ENCODE data around the gene JUNB.

Gene JUNB

DNA sequence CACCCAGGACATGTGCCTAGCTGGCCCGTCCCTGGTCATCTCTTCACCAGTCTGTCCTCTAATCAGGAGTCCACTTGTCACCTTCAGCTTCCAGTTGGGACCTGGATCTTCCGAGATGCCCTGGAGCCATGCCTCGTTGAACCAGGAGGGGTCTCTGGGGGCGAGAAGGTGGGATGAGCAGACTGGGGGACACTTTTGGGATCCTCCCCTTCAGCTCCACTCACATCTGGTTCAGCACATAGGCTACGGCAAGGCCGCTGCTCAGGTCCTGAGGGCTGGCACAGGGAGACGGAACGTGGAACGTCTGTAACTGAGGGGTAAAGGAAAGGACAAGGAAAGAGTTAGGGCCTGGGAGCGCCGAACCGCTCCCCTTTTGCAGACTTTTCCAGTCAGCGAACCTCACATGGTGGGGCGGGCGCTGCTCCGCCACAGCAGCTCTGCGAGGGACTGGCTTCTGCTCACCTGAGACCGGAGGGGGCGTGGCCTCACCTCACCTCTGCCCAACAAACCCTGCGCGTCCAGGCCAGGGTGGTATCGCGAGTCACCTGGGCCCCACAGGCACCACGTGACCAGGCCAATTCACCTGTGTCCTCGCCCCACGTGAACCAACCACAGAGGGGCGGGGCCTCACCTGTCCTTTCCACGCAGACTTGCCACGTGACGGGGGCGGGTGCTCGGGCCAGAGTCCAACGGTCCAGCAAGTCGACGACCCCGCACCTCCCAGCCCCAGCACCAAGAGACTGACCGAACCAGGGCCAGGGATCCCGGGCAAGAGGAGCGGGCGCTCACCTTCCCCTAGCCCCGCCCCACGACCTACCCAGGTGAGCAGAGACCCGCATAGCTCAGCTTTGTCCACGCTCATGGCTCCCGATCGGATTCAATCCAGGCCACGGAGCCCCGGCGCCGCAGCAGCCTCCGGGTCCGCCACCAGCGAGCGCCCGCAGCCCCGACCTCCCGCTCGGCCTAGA, 16.4 kb upstream of the JUNB start, which contains the start of gene HOOK2:
Gene HOOK2 (minus strand): TSS at position 965 of the 968 bp plus-strand sequence. CDS start 103 bp downstream, at position 862.
- DNase-seq: no peak

DNA sequence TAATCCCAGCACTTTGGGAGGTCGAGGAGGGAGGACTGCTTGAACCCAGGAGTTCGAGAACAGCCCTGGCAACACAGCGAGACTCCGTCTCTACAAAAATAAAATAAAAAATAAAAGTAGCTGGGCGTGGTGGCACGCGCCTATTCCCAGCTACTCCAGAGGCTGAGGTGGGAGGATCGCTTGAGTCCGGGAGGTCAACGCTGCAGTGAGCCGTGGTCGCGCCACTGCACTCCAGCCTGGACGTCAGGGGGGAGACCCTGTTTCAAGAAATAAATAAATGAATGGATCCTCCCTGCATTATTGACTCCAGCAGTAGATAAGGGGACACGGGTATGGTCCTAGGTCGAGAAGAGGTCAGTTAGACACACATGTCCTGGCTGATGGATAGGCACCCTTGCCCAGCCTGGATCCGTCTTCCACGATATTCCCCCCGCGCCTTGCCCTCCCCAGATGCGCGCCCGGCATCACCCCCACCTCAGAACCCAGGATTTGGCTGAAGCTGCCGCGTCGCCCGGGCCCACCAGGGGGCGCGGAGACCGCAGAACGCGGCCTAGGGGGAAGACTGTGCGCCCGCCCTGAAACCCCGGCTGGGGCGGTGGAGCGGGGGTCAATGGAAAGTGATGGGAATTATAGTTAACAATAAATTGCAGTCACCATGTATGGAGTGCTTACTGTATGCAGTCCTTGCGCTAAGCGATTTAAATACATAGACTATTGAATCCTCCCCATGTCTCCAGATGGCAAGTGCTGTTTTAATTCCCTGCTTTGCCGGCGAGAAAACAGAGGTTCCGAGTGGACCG, 13.9 kb upstream of the JUNB start:
- DNase-seq: peak; percentile 57

DNA sequence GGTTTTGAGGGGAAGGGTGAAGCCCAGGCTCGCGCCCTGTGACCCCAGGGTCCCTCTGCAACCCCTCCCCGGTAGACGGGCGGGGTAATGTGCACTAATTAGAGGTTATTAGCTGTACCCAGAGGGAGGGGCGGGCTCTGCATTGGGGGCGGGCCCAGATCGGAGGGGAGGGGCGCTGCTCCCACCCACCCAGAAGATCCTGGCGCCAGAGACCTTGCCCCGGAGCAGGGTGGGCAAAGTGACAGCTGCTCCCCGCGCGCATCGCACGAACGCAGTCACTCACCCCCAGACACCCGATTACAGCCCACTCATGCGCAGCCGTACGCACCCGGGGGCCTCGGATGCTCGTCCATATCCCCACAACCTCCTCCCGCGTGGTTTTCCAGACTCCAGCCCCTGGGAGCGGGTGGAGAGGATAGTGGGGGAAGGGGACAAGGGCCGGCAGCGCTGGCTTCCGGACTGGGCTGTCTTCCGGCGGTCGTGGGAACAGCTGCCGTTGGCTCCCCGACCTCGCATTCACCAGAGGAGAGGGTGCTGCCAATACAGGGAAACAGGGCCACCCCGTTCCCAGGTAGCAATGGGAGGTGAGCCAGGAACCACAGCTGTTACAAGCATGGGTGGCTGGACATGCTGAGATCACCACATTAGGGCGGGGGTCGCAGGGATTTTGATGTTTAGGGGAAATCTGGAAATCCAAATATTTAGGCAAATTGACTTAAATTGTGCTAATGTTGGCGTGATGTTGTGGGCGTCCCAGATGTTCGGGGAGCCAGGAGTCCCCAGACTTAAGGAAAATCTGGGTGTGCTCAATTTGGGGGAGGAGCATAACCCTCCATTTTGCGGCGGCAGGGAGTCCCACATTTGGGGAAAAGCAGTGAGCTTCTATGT, 13.0 kb upstream of the JUNB start:
- DNase-seq: peak; percentile 67

DNA sequence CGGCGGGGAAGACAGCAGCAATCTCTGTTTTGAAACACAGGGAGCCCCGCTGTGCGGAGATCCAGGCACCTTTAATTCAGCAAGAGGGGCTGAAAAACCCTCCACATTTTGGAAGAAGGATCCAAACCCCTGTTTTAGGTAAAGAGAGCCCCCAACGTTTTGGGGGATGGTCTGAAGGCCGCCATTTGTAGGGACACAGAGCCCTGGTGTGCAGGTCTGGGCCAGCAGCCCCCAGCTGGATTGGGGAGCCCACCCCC, 12.5 kb upstream of the JUNB start:
- no peak for DNase-seq

DNA sequence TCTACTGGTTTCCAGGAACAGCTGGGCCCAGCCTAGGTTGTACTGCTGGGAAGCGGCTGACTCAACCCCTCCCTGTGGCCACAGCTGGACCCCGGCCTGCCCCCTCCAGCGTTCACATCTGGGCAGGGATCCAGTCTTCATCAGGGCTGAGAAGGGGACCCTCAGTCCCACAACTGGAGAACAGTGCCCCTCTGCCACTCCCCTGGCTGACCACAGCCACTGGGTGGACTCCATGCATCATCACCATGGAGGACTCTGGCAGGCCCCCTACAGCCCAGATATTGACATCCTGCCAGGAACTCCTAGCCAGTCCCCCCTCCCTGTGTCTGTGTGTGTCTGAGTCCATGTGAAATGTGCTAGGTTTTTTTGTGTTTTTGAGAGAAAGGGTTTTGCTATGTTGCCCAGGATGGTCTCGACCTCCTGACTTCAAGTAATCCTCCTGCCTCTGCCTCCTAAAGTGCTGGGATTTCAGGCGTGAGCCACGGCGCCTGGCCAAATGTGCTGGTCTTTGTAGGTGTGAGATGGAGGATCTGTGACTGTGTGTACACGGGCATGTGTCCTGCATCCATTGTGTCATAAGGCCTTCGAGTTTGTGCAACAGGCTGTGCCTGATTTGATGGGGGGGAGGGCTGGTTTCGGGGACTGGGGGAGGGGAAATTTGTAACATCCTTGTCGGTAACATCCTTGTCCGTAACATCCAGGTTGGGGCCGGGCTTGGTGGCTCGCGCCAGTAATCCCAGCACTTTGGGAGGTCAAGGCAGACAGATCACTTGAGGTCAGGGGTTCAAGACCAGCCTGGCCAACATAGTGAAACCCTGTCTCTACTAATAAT, 11.9 kb upstream of the JUNB start:
- DNase-seq: peak; percentile 30

DNA sequence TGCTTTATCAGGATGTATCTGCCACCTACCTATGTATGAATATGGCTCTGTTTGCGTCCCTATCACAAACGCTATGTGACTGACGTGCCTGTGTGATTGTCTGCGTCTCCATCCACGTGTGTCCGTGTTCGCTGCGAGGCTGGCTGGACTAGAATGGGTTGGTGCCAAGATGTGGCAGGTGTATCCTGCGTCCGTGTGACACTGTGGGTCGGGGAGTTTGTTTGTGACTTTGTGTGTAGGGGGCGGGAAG, 9.2 kb upstream of the JUNB start:
- no peak for DNase-seq

DNA sequence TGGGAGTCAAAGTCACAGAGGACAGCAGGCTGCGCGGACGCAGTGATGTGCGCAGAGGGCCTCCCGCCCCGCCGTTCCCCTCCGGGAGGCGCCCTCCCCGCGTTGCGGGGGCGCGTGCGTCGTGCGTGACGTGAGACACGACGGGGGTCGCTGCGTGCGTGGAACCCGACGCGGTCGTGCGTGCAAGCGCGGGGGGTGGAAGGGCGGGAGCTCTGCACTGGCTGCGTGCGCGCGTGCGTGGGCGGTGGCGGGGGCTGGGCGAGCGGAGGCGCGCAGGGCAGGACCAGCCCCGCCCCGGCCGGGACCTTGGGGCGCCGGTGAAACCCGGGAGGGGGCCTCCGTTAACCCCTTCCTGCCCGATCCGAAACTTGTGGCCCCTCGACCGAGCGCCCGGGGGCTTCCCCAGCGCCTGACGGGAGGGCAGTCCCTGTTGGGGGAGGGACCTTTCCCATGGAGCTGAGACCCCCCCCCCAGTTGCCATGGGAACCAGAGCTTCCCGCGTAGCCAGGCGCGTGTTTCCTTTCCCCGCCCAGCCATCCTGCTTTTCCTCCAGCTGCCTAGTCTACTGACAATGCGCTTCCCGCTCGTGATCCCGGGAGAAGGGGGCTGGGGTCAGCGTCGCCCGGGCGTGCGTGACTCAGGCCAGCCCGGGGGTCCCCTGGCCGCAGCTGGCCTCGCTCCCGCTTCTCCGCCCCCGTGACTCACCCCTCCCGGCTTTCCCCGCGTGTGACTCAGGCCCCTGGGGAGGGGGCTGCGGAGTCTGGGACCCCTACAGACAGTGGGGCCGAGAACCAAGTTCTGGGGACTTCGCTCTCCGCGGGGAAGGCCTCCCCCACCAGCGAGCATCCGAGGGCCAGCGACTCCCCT, 8.6 kb upstream of the JUNB start:
- DNase-seq: no peak

DNA sequence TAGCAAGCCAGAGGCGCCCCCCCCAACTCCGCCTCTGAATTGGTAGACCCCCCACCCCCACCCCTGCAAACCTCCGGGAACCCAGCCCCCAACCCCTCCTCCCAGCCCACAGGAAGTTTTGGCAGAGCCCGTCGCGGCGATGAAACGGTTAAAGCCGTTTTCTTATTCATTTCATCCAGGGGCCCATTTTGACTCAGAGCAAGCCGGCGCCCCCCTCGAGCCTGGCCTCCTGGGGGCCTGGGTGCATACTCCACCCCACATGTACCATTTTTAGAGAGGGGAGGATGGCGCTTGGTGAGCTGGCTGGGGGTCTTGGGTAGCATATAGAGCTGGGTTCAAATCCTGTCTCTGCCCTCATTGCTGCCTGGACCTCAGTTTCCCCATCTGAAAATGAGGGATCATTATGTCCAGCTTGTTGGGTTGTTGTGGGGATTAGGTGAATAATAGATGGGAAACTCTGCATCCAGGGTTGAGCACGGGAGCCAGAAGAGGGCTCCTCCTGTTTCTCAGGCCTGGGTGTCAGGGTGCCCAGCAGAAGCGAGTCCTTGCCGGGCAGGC, 7.9 kb upstream of the JUNB start:
- no peak for DNase-seq

DNA sequence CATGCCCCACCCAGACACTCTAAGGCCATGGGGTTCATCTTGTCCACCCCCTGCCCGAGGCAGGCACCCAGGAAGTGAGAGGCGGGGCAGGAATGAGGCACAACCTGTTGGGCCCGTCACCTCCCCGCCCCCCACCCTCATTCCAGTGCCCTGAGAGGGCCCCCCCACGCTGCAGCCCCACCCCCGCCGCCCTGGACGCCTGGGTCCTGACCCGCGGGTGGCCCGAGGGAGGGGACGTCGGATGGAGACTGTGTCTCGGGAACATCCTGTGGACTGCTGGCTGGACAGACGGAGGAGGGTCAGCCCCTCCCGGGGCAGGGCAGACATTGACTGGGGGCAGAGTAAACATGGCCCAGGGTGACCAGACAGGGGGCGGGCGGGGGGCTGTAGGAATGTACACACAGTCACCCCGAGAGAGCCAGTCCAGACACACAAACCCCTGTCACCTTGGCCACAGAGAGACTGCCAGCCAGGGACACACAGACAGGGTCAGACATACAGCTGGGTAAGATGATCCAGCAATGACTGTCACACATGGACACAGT, 7.4 kb upstream of the JUNB start:
- no peak for DNase-seq

DNA sequence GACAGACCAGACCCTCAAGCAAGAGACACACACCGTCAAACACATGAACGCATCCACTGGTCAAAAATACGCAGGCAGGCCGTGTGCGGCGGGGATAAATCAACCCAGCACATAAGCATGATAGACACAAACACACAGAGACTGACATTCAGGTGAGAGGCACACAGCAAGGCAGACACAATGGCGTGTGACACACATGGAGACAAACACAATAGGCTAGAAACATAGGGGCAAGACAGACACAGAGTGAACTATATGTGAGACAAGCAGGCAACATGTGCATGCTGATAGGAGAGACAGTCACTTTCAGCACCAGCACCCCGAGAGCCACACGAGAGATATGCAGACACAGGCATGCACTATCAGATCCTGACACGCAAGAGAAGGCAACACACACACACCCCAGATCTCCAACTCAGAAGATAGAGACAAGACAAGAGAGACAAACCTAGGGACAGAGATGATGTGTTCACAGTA, 6.9 kb upstream of the JUNB start:
- no peak for DNase-seq

DNA sequence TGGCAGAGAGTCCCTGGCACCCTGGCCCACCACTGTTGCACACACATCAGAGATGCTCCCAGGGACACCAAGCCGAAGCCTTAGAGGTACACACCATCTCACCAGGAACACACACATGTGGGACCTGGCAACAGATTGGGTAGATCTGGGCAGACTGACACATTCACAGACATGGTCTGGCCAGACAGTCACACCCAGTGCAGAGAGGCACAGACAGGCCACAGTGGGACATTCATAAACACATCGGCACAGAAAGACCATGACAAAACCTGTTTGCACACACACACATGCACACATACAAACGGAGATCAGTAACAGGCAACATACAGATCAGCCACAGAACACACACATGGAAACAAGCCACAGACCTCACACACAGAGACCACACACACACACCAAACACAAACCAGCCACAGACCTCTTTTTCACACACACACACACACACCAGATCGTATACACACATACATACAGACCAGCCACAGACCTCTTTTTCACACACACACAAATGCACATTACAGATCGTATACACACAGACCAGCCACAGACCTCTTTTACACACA, 6.3 kb upstream of the JUNB start:
- DNase-seq: no peak

DNA sequence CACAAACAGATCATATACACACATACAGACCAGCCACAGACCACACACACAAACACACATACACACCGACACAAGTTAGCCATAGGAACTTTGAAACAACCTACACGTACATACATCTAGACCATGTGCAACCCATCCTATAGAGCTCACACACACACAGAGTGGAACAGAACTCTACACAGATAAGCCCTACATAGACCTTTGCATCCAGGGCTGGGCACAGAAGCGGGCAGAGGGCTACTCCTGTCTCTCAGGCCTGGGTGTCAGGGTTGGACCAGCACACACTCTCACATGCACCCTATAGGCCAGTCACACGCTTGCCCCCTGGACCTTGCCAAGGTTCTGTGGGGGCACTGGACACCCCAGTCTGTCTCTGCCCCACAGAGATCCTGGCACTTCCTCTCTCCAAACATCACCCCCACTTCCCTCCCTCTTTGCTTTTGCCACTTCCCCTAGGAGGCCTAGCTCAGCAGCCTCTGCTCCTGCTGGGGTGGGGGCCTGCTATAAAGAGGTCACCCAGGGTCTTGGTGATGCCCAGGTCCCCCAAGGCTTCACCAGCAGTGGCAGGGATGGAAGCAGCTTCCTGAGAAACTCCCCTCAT, 5.8 kb upstream of the JUNB start:
- no peak for DNase-seq

DNA sequence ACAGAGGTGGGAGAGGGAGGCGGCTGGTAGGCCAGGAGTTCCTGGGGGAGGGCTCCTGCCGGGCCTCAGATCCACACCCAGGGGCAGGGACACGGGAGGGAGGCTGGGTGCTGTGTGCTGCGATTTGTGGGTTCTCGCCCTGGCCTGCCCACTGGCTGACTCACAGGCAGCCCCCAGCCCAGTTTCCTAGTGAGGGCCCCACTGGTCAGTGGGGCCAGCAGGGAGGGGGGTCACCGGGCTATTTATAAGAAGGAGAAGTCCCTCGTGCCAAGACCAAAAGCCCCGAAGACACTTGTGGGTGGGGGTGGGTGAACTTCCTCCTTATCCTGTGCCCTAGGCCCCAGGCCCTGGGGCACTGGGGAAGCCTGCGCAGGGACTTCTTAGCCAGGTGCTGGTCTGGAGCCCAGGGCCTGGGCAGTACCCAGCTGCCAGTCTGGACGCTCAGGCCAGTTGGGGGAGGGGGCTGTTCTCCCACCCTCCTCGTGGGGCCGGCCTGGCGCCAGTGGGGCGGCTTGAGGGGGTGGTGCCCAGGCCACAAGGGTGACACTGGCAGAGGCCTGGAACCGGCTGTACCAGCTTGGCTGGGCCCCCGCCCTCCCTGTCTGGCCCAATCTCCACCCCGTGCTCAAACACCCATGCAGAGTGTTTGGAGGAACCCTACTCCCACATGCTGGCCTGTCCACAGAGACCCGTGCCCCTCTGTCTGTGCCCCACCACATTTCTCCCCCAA, 5.0 kb upstream of the JUNB start:
- no peak for DNase-seq

DNA sequence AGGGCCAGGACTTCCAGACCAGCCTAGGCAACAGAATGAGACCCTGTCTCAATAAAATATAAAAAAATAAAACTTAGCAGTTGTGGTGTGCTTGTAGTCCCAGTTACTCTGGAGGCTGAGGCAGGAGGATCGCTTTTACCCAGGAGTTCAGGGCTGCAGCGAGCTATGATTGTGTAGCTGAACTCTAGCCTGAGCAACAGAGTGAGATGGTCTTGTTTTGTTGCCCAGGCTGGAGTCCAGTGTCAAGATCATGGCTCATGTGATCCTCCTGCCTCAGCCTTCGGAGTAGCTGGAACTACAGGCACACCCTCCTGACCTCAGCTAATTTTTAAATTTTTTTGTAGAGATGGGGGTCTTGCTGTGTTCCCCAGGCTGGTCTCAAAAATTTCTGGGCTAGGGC, 4.3 kb upstream of the JUNB start:
- no peak for DNase-seq

DNA sequence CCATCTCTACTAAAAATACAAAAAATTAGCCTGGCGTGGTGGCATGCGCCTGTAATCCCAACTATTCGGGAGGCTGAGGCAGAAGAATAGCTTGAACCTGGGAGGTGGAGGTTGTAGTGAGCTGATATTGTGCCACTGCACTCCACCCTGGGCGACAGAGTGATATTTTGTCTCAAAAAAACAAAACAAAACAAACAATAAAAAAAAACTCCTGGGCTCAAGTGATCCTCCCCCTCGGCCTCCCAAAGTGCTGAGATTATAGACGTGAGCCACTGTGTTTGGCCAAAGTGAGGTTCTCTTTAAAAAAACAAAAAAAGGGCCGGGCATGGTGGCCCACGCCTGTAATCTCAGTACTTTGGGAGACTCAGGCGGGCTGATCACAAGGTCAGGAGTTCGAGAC, 3.8 kb upstream of the JUNB start:
- DNase-seq: no peak

DNA sequence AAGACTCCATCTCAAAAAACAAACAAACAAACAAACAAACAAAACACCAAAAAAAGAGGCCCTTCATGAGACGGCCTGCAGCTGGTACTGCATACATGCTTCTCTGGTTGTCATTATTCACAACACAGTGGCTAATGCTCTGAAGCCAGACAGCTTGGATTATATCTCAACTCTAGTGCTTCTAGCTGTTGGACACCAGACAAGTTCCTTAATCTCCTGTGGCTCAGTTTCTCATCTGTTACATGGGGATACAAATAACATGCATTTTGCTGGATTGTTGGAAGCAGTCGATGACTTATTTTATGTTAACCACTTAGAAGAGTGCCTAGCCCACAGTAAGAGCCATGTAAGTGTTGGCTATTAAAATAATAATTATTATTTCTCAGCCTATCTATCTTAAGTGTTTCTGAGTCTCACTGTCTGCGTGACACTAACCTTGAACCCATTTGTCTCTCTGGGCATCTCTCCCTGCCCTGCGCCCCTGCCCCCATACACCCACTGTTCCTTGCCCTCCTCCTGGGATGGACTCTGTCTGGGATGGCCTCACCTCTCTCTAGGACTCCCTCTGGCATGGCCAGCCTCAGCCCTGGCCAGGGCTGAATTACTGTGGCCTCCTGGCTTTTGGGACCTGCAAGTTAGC, 3.1 kb upstream of the JUNB start:
- peak; percentile 9 for DNase-seq

DNA sequence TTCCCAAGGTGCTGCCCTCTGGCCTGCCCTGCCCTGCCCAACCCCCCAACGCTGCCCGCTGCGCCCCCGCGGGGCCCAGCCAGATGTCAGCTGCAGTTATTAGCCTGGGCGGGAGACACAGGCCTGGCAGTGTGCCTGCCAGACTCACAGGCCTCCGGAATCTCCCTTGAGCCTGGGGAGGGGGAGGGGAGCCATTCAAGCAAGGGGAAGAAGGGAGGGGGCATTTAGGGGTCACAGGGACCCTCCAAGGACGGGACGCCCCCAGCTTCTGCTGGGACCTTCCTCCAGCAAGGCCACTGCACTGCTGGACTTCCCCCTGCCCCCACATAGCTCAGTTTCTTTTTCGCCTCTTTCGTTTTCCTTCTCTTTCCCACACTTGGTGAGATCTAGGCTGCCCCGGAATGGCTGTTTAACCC, 2.6 kb upstream of the JUNB start:
- no peak for DNase-seq

DNA sequence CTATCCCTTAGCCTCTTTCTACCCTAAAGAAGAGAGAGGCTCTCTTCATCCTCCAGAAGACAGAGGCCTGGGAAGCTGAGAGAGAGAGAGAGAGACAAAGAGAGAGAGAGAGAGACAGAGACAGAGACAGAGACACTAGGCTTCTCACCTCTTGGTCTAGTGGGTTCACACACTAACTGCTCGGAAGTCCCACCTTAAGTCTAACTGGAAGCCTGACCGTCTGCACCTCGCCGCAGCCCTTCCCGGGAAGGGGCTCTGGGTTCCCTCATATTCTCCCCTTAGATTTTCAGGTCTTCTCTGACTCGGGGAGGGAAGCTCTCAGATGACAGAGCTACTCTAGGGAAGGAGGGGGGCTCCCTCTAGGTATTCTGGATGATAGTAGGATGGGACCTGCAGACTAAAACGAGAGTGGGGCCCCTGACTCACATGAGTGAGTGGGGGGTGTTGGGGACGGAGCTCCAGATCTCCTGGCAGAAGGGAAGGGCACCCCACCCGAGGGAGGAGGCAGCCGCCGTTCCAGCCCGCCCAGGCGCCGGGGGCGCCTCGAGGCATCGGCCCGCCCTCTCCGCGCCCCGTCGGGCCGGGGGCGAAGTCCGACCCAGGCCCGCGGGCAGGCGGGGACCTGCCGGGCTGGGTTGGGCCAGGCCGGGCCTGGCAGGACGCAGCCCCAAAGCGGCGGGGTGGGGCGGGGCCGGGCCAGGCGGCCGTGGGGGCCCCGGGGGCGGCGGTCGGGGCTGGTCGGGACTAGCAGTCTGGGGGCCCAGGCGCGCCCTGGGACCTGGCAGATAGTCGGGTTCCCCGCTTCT, 2.0 kb upstream of the JUNB start:
- DNase-seq: no peak

Measured in NCI-H446 treated with DMSO at 0.1 percent for 48 hours (cell line).